ENCODE results near the gene TFDP1.

GRCh38 chr13:113567681-113568080 is 16.9 kb upstream of the TFDP1 start:
- TF ChIP-seq CTCF (IDR thresholded peaks at IDR 0.05) (no peak), EP300 (IDR thresholded peaks at IDR 0.05) (no peak), POLR2A (IDR thresholded peaks at IDR 0.05) (no peak)
